ENCODE measurements around the gene ANKRD23.
"Not testable (repeated sequence)": the region's sequence is repeated elsewhere in the genome, so short reads cannot be mapped to it uniquely, and the experiment has no call there.

The ANKRD23 gene

DNA sequence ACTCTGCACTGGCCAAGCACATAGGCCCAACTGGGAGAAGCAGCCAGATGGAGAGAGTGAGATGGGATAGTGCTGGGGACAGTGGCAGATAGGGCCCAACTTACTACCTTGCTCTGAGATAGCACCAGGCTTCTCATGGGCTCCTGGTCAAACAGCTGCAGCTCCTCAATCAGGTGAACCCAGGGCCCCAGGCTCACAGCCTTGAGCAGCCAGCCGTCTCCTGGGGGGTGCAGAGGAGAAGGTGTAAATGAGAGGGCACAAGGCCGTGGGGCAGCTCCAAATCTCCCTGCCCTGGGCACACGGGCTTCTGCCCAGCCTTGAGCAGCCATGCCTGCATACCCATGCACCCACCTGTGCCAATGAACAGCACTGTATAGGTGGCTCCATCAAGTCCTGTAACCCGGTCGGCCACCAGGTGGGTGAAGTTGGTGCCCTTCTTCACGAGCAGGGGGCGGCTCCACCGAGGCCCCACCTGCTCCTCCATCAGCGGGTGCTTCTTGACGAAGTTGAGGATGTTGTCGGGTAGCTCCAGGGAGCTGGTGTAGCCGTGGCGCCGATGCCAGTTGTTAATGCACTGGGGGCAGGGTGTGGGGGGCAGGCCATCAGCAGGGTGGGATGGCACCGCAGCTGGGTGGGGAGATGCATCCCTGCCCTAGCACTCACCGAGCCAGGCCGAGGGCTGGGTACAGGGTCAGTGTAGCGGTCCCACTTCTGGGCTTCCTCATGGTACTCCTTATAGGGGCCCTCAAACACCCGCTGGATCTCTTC lies 19.9 kb upstream of the ANKRD23 start:
- no peak for DNase-seq (ENCODE audit: low spot score)

DNA sequence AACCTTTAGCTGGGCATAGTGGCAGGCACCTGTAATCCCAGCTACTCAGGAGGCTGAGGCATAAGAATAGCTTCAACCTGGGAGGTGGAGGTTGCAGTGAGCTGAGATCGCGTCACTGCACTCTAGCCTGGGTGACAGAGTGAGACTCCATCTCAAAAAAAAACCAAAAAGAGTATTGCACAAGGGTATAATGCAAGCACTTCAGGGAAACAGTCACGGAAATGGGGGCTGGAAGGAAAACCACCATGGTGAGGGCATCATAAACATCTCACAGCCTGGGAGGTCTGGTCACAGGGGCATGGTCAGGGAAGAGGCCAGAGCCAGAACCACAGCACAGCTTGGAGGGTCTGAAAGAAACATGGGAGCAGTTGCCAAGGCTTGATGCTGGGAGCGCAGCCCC lies 19.2 kb upstream of the ANKRD23 start:
- not testable (repeated sequence) for DNase-seq (ENCODE audit: low spot score)

DNA sequence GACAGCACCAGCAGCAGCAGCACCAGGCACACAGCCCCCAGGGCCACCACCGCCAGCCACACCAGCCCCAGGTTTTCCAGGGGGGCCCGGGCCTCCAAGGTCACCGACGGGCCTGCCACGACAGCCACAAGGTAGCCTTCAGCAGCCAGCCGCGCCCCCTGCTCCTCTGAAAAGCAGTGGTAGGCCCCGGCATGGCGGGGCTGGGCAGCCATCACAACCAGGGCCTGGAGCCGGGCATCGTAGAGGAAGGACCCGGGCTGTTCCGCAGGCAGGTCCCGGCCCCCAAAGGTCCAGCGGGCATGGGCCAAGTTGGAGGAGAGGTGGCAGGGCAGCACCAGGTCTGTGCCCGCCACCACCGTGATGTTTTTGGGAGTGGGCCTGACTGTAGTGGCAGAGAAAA lies 17.3 kb upstream of the ANKRD23 start:
- DNase-seq (ENCODE audit: low spot score) = no peak

DNA sequence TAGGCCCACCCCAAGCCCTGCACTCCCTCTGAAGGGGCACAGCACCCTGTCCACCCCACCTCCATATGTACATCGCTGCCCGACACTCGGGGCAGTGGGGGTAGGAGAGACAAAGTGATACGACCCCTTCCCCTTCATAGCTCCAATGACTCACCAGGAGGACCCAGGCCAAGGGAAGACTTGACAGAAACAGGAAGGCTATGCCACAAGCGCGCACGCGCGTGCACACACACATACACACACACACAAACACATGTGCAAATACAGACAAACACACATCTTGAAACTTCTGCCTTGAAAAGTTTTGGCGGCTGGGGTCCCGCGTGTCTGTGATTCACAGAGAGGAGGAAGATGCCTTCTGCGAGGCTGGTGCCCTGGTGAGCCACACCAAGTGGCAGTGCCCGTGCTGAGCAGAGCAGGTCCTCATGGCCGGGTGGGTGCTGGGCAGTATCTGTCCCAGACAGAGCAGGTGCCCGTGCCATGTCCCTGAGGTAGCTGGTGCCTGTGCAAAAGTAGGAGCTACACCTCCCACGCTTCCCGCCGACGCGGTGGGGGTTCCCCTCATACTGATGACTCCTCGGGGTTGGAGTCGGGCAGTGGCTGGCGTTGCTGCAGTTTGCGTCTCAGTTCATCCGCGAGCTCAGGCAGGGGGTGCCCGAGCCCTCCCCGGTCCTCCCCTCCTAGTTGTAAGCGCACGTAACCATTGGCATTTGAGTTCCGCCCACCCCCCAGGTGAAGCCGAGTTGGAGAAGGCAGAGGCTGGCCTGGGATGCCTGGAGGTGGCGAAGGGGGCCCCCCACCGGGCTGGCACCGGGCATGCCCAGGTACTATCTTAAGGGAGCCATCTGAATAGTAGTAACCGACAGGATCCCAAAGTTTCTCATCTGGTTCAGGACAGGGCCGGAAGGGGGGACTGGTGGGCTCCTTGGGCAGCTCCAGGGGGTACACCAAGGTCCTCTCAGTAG lies 16.5 kb upstream of the ANKRD23 start:
- no peak for DNase-seq (ENCODE audit: low spot score)

DNA sequence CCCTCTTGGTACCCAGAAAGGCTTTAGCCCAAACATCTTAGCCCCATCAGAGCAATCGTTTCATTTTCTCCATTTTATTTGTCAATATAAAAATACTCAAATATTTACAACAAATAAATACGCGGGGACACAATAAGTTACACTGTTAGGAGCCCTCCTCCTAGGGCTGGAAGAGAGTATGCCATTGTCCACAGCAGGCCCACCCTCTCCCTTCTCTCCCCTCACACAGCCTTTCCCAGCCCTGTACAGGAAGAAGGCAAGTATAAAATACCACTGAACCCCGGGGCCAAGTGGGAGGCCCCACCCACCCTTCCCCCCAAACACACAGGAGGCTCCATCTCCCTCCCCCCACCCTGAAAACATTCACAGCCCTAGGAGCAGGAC lies 15.9 kb upstream of the ANKRD23 start:
- no peak for DNase-seq (ENCODE audit: low spot score)

DNA sequence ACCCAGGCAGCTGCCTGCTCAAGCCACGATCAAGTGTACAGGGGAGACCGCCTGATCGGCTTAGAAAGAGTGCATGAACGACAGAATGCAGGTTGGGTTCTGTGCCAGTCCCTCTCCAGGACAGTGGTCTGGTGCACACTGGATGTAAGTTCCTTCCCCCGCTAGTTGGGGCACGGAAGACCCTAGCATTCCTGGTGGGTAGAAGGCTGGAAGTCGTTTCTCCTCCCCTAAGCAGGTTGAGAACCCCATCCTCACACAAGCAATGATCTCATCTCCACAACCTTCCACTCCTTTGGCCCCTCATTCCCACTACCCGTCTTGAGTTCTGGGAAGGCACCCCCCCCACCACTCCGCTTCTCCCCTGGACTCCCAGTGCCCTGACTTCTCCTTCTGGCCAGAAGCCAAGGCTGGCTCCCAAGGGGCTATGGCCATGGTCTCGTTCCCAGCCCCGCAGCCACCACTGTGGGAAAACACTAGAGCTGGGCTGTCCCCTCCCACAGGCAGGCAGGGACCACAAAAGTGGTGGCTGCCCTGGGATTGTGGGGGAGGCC lies 15.4 kb upstream of the ANKRD23 start:
- no peak for DNase-seq (ENCODE audit: low spot score)

DNA sequence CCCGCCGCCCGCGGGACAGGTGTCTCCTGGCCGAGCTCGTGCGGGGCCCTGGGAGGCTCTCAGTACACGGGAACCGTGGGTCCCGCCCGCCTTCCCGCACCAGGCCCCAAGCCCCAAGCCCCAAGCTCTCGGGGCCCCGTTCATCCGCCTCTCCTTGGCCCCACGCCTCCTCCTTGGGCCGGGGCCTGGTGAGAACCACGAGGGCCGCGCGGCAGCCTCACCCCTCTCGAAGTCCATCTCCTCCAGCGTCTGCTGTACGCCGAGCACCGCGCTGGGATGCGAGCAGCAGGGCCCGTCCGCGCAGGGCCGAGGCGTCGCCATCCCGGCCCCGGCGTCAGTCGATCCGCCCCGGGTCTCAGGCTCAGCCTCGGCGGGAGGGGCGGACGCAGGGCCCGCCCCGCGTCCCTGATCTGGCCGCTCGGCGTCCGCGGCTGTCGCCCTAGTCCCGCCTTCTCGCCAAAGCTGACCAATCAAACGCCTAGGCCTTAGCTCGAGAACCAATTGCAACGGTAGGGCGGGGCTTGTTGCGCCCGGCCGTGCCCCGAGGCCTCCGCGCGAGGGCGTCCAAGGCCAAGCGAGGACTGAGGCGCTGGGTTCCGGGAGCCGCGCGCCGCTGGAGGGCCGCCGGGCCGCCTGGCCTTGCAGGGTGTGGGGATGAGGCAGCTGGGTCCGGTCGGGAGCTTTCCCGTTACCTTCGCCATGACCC lies 14.0 kb upstream of the ANKRD23 start, which contains the start of gene ANKRD39:
Gene ANKRD39, minus strand, starts transcription at position 350 of the 706 bp plus-strand sequence. Its CDS starts 29 bp downstream, at position 321.
- peak; percentile 97 for DNase-seq (ENCODE audit: low spot score)

DNA sequence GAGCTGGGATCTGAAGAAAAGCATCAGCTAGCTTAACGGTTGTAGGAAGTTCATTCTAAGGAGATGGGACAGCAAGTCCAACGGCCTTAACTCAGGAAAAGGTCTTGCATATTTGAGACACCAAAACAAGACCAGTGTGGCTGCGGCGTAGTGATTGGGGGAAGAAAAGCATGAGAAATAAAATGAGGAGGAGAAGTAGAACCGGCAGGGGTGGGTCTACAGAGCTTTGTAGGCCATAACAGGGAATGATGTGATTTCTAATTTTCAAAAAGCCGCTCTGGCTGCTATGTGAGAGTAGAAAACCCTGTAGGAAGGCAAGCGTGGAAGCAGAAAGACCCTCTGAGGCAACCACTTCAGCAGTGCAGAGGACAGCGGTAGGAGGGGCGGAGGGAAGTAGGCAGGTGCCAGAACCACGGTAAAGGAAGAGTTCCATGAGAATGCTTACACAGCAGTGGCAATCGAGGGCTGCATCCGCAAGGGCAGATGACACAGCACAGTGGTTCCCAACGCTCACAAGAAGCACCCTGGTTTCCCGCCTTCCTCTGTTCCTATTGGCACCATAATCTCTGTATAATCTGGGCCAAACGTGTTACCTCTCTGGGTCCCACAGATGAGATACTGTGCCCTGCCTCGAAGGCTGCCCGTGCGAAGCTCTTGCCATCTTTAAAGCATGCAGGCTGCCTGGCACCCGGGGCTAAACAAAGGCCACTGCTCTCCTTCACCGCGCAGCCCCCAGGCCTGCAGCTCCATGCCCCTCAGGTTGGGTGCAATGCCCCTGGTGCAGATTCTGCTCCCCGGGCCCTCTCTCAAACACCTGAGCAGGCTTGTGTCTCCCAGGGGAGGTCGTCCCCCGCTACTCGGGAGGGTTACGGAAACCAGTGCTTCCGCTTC lies 13.2 kb upstream of the ANKRD23 start:
- DNase-seq (ENCODE audit: low spot score) = no peak

DNA sequence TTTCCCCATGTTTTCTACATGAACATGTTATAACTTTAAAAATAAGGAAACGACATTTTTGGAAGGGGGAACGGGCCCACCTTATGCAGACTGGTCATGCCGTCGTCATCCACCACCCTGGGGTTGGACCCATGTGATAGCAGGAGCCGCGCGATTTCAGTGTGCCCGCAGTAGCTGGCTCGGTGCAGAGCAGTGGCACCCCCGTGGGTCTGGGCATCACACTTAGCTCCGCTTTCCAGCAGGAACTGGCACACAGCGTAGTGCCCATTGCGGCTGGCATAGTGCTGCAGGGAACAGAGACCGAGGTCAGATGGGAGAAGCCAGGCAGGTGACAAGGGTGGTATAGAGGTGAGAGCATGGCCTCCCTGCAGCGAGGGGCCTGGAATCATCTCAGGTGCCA lies 9.5 kb upstream of the ANKRD23 start:
- no peak for DNase-seq (ENCODE audit: low spot score)

DNA sequence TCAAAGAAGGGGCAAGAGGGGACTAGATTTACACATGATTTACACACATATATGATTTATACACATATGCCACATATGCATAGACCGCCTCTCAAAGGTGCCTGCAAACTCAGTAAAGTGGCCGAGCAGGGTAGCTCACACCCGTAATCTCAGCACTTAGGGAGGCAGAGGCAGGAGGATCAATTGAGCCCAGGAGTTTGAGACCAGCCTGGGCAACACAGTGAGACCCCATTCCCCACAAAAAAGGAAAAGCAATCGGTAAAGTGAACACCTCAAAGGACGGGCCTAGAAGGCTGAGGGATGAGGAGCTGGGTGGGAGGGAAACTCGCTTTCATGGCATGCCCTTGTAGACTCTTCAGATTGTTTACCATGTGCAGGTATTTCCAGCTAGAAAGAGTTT lies 8.8 kb upstream of the ANKRD23 start:
- DNase-seq (ENCODE audit: low spot score) = no peak

DNA sequence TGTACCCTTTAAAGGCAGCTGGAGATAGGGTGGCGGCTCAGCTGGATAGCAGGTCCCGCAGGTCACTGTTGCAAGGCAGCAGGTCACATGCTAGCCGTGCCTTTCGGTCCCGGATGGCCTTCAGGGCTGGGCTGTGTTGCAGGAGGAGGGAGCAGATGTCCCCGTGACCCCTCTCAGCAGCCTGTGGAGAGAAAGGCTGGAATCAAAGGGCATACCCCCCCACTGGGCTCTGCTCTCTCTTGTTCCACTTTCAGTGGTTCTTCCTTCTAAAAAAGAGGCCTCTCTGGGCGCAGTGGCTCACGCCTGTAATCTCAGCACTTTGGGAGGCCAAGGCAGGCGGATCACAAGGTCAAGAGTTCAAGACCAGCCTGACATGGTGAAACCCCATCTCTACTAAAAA lies 4.4 kb upstream of the ANKRD23 start:
- no peak for DNase-seq (ENCODE audit: low spot score)

DNA sequence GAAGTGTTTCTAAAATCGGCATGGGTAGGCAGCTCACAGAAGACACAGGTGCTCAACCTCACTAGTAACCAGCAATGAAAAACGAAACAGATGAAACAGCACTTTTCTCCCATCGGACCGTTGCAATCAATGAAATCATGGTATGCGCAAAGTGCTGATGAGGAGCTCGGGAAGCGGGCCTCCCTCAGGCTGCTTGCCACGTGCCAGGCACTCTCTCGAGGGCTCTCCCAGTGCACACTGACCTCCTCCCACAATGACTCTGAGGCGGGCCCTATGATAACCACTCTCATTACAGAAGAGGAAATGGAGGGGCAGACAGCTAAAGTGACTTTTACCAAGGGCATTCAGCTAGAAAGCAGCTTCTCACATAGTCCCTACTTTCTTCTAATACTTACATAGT lies 3.8 kb upstream of the ANKRD23 start:
- DNase-seq (ENCODE audit: low spot score) = no peak

DNA sequence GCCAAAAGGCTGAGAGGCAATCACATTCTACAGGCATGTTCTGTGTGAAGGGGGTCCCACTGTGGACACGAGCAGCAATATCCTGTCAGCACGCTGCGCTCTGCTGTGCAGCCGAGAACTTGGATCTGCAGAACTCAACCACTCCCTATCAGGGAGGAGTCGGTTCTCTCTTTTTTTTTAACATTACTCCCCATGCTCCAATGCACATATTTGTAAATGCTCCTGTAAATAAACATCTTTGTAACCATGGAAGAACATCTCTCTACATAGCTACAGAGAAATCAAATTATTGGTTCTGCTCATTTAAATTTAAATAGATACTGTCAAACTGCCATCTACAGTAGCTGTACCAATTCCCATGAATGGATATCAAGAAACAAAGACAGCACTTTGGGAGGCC lies 3.0 kb upstream of the ANKRD23 start:
- DNase-seq (ENCODE audit: low spot score) = no peak

DNA sequence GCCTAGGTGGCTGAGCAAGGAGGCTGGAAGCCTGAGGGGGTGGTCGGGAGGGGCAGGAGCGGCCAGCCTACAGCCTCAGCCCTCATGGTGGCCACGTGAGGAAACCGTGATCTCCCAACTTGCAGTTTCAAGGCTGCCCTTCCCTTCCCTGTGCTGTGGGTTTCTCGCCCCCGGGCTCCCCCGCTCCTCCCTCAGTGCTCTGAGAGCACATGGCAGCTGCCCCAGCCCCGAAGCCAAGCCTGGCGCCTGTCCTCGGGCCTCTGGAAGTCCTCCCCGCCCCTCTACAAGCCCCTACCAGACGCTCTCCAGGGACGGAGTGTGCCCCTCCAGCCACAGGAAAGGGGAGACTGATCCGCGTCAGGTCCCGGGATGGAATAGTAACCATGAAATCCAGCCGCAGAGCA lies 586 bp upstream of the ANKRD23 start:
- no peak for DNase-seq (ENCODE audit: low spot score)

DNA sequence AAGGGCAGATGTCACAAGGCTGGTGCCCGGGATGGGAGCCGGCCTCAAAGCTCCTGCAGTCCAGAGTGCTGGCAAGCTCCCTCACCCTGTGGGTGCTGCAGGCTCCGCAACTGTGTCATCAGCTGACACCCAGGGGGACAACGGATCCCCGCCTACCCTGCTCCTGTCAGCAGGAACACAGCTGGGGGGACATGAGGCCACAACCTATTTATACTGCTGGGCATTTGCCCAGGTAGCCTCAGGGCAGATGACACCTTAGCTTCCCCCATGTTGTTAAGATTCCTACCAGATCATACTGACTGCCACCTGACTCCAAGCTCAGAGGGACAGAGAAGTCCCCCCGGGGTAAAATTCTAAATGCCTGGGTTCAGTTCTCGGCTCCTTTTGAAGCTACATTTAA lies 1.2 kb downstream of the ANKRD23 start:
- no peak for DNase-seq (ENCODE audit: low spot score)

DNA sequence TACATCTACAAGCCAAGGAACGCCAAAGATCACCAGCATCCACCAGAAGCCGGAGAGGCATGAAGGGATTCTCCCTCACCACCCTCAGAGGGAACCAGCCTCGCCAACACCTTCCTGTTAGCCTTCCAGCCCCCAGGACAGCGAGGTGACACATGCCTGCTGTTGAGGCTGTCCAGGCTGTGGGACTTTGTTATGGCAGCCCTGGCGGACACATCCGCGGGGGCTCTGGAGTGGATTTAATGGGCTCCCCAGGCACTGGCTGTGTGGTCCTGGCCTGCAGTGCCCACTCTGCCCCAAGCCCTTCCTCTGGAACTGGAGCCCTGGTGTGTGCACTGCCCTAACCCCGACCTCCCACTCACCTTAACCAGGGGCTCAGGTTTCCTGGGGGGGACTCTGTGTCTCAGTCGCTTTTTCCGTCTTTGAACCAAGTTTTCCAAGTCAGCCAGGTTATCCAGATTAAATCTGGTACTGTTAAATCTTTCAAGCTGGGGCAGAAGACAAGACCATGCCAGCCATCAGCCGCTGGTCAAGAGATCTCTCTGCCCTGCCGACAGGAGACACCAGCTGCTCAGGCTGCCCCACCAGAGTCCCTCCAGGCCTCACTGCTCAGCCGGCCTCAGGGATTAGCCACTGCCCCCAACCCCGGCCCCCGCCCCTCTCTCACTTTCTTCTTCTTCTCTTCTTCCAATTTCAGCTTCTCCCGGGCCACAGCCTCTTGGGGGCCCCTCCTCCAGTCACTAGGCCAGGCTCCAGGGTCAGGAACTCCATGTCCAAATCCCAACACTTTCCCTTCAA lies 1.9 kb downstream of the ANKRD23 start:
- no peak for DNase-seq (ENCODE audit: low spot score)

DNA sequence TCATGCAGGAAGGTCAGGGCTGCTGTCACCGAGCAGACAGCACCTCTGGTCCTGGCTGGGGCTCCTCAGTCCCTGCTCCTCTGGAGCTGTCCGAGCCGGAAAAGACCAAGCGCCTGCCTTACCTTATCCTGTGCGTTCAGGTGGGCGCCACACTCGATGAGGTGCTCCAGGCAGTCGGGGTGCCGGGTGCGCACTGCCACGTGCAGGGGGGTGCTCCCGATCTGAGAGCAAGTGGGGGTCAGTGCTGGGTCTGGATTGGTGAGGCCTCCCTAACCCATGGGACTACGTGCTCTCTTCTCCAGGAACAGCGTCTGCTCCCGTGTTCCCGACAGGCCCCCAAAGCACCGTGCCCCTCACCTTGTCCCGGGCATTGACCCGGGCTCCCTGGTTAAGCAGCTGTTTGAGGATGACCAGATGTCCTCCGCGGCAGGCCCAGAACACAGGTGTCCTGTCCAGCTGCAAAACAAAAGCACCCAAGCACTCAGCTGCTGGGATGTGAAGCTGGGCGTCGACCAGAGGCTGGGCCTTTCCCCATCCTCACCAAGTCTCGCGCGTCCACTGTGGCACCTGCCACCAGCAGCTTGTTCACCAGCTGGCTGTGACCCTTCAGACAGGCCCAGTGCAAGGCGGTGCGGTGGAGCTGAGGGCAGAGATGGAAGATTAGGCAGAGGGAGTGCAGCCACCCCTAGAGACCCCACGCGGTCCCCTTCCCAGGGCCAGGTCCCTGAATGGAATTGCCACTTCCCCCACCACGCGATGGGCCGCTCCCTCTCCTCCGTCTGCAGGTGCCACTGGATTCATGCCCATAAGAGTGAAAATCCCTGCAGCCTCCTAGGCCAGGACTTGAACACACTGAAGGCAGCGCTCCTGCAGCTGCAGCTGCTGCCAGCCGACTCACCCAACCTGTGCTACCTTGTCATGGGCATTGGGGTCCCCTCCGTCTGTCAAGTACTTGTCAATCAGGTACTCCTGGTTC lies 3.7 kb downstream of the ANKRD23 start:
- DNase-seq (ENCODE audit: low spot score) = no peak

DNA sequence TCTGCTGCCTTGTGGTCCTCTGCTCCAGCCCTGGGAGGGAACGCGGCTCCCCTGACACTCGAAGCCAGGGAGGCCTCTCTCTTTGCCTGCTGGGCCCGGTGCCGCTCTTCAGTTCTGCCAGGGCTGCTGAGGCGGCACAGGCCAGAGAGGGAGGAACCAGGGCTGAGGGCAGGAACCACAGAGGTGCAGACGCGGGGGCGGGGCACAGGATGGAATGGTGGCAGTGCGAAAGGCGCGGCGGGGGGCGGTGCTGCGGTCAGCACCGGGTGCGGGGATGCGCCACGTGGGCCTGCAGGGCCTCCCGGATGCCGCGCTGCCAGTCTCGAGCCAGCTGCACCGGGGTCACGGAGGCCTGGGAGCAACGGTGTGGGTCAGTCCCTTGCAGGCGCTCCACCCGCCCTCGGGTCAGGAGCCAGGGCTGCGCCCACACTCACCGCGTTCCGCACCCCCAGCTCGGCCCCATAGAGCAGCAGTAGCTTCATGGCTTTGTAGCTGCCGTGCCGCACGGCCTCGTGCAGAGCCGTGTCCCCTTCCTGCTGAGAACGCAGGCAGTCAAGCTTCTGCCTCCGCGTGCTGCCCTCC lies 4.4 kb downstream of the ANKRD23 start:
- no peak for DNase-seq (ENCODE audit: low spot score)

All from globus pallidus (tissue), 1 donor.